GM12872 (cell line): ENCODE data around the gene CDC37L1.

ENCODE experiments used
- TF ChIP-seq, protein P1 (sequence below): IDR thresholded peaks from 3 replicates; pipeline ENCODE4 v1.5.1; 2011; ENCODE audit warnings: low read depth, mild to moderate bottlenecking, low read length, moderate library complexity; ENCODE audit not compliant: insufficient read depth

The CDC37L1 gene

DNA sequence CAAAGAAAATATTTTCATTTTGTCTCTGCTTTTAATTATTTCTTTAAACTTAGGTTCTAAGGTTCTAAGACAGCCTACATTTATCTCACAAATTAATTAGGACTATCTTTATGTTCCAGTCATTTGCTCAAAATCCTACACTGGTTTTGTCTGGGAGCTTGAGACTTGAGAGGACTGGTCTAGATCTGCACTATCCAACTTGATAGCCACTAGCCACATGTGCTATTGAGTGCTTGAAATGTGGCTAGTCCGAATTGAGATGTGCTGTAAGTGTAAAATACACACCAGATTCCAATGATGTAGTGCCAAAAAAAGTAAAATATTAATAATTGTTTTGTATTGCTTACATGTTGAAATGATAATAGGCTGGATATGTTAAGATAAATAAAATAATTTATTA lies 7.2 kb downstream of the CDC37L1 start:
- TF ChIP-seq, protein P1, sequence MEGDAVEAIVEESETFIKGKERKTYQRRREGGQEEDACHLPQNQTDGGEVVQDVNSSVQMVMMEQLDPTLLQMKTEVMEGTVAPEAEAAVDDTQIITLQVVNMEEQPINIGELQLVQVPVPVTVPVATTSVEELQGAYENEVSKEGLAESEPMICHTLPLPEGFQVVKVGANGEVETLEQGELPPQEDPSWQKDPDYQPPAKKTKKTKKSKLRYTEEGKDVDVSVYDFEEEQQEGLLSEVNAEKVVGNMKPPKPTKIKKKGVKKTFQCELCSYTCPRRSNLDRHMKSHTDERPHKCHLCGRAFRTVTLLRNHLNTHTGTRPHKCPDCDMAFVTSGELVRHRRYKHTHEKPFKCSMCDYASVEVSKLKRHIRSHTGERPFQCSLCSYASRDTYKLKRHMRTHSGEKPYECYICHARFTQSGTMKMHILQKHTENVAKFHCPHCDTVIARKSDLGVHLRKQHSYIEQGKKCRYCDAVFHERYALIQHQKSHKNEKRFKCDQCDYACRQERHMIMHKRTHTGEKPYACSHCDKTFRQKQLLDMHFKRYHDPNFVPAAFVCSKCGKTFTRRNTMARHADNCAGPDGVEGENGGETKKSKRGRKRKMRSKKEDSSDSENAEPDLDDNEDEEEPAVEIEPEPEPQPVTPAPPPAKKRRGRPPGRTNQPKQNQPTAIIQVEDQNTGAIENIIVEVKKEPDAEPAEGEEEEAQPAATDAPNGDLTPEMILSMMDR, result no peak

DNA sequence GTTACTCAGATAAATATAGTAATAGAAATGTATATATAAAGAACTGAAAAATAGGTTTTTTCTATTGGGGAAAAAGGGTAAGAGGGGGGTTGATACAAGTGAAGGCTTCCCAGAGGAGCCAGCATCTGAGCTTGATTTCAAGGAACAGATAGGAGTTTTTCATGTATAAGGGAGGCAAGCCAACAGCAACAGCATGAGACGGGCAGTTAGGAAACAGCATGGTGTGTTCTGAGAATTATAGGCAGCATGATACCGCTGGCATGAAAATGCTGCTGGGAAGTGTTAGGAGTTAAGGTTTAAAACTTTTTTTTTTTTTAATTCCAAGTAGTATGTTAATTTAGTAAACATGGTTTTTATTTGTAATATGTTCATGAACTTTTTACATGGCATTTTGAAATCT lies 9.7 kb downstream of the CDC37L1 start:
- TF ChIP-seq, protein P1, result no peak

DNA sequence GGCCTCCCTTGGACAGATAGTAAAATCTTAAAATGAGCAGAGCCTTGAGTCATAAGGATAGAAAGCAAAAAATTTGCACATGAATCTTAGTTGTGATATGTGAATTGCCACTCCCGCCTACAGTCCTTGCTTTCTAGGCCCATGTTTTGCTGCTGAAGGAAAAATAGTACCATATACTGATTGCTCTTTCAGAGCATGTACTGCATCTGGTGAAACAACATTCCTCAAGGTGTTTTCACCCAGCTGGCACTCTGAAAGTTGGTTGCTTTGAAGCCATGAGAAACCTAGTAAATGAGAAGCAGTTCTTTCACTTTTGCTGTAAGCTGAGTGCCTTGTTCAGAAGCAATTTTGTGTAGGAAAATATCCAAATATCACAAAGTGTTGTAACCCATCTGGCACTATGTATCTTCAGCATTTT lies 10.3 kb downstream of the CDC37L1 start:
- TF ChIP-seq, protein P1, result no peak

DNA sequence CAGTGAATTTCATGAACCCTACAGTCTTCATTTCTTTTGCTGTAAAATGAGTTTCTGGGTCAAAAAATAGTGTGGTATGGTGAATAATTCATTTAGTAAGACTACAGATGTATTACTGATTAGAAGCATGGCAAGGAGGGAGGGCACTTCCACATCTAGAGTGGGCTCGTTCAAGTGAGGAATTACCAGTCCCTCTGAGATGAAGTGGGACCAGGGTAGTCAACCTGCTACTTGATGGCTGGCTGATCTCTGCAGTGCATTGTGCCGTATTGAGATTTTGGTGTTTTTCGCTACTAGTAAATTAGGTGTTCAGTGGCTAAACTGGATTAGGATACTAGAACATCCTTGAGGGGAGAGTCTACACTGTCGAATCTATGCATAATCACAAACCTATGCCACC lies 10.8 kb downstream of the CDC37L1 start:
- TF ChIP-seq, protein P1, result no peak

DNA sequence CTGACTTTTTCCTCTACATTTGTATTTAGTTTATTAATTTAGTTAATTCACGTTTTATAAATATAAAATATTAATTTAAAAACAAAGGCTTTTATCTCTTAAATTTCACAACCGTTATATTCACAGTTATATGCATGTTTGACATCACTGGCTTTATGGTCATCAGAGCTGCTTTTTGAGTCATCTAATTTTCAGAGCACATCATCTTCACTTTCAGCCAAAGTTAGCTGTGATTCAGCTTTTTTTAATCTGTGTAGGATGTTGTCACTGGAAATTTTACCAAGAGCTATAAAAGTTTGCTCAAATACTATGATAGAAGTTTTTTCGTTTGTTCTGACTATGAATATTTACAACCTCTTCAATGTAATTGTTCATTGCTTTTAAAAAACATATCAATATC lies 12.4 kb downstream of the CDC37L1 start:
- TF ChIP-seq, protein P1, result no peak

DNA sequence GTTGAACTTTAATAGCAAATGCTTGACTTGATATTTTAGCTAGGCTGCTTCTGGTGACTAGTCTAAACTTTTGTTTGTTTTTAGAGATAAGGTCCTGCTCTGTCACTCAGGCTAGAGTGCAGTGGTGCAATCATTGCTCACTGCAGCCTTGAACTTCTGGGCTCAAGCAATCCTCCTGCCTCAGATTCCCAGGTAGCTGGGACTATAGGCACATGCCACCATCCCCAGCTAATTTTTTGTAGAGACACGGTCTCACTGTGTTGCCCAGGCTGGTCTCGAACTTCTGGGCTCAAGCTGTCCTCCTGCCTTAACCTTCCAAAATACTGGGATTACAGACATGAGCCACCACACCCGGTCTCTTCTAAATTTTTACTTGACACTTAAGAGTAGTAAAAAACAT lies 20.7 kb downstream of the CDC37L1 start:
- TF ChIP-seq, protein P1, result no peak

DNA sequence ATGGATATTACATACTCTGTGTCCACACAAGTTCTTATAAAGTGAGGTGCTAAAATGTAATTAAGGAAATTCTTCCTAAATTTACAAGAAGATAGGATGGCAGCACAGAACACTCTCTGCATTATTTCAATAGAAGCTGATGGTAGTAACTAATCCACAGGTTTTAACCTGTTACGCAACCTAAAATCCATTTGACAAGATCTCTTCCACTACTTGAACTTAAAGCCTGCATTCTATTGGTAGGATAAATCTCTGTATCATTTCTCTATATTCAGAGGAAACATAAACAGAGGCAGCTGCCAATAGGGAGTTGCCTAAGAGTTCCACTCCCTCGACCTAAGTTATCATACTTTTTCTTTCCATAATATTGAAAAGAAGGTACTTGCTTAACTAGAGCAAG lies 21.6 kb downstream of the CDC37L1 start:
- TF ChIP-seq, protein P1, result no peak

DNA sequence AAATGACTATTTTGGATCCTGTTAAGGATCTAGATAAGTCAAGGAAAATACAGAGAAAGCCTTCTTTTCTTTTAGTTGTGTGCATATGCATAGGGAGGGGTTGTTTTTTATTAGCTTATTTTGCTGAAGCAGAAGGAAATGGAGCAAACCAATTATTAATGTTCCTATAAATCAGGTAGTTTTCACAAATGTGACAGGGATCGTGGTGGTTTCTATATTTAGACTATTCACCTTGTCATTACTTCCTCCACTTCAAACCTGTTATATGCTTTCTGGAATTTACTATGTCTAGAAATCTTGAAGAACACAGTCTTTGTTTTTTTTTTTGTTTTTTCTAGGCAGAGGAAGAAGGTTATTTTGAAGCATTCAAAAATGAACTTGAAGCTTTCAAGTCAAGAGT lies 22.2 kb downstream of the CDC37L1 start:
- TF ChIP-seq, protein P1, result no peak
